Activated naive CD4-positive, alpha-beta T cell treated with anti-CD3 and anti-CD28 coated beads, Interleukin-2, amount 10 ng/mL, durations not matched to agents 7 days and 5 days (primary cell): Measurements from ENCODE around the gene VARS2.
A peak's percentile ranks its signal among the peaks of the same experiment; 100 is the strongest.

Source experiments
- CTCF ChIA-PET: fragments of 350-600 bp; sonication (Branson Sonifier 250); formaldehyde crosslinking; loops from one replicate; lab custom pipeline; 2021; ENCODE audit warnings: antibody characterized with exemption; lab: Charles Lee
- DNase-seq: peaks from one replicate; pipeline ENCODE4 v3.0.0-alpha.2; 2020
- H3K27ac Mint-ChIP-seq: one replicate; pipeline ENCODE4 v1.8.0; 2021; ENCODE audit warnings: mild to moderate bottlenecking, moderate library complexity, mixed read lengths
- H3K27me3 Mint-ChIP-seq: one replicate; pipeline ENCODE4 v1.8.0; 2021; ENCODE audit warnings: mild to moderate bottlenecking, mixed read lengths
- H3K36me3 Mint-ChIP-seq: one replicate; pipeline ENCODE4 v1.8.0; 2021; ENCODE audit warnings: mixed read lengths
- H3K4me1 Mint-ChIP-seq: one replicate; pipeline ENCODE4 v1.8.0; 2021; ENCODE audit warnings: mixed read lengths
- H3K4me3 Mint-ChIP-seq: one replicate; pipeline ENCODE4 v1.8.0; 2021; ENCODE audit warnings: mild to moderate bottlenecking, moderate library complexity, mixed read lengths
- H3K9me3 Mint-ChIP-seq: one replicate; pipeline ENCODE4 v1.8.0; 2021; ENCODE audit warnings: mixed read lengths

The VARS2 gene

DNA sequence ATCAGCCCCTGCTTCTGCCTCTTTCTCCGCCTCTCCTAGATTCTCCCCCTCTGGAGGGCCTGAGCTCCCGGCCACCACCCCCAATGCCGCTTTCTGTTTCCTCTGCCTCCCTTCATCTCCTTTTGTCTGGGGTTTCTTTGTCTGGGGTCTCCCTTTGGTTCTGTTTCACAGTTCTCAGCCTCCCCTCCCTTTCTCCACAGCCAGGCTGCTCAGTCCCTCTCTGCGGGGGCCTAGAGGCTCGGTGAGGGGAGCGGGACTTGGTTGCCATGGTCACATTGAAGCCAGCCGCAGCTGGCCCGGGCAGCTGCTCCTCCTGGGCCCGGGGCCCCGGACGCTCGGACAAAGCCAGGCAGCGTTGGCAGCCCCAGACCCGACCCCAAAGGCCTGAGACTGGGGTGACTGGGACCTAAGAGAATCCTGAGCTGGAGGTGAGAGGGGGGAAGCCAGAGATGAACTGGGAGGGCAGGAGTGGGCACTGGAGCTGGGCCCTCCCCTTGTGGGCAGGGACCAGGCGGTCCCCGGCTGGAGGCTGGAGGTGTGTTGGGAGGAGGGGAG lies 33.3 kb upstream of the VARS2 start:
- peaks cover 47% of the 10 kb centered on the region for H3K27me3 Mint-ChIP-seq
- H3K27ac Mint-ChIP-seq = no peak overlapping the region
- H3K36me3 Mint-ChIP-seq = no peaks in the 10 kb centered on the region
- H3K4me1 Mint-ChIP-seq = peaks cover 47% of the 10 kb centered on the region
- H3K9me3 Mint-ChIP-seq = no peaks in the 10 kb centered on the region
- no peak for DNase-seq
- CTCF ChIA-PET = interaction anchor here (1.0 to 11.6 kb wide), 3 partner anchors 49 to 150 kb away, joined by 3 to 174 read pairs (median 25); no protein-coding TSS in a partner anchor
- H3K4me3 Mint-ChIP-seq = no peak overlapping the region

DNA sequence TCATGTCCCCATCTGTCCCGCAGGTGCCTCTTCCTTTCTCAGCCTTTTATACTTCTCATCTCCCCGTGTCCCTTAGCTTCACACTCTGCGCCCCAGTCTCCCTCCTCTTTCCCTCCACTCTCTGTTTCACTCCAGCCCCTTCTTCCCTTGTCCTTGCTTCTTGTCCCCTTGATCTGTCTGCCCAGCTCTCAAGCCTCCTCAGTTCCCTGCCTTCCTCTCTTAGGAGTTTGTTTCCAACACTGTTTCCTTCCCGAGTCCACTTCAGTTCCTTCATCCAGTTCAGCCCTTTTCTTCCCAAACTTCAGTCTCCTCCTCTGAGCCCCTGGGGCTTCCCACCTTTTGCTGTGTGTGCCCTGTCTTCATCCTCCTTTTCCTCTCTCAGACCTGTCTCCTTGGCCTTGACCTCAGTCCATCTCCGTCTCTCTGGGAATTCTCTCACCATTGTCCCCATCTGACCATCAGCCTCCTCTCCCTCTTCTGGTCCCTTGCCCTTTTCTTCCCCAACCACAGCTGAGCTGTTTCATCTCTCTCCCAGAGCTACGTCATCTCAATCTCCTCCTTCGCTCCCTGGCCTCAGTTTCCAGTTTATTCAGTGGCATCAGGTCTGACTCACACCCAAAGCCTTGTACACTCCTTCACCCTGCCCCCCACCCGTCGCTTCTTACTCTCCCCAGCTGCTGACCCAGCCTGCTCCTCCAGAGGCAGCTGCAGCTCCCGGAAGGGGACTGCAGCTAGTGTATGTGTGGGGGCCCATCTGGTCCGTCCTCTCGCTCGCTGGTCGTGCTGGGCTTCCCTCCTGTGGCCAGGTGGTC lies 32.4 kb upstream of the VARS2 start:
- no peak overlapping the region for H3K27ac Mint-ChIP-seq
- no peaks in the 10 kb centered on the region for H3K9me3 Mint-ChIP-seq
- no peak overlapping the region for H3K4me3 Mint-ChIP-seq
- peaks cover 56% of the 10 kb centered on the region for H3K27me3 Mint-ChIP-seq
- DNase-seq = no peak
- no peaks in the 10 kb centered on the region for H3K36me3 Mint-ChIP-seq
- H3K4me1 Mint-ChIP-seq = peaks cover 50% of the 10 kb centered on the region
- CTCF ChIA-PET = interaction anchor here (1.0 to 11.6 kb wide), 3 partner anchors 50 to 151 kb away, joined by 3 to 174 read pairs (median 8); no protein-coding TSS in a partner anchor

DNA sequence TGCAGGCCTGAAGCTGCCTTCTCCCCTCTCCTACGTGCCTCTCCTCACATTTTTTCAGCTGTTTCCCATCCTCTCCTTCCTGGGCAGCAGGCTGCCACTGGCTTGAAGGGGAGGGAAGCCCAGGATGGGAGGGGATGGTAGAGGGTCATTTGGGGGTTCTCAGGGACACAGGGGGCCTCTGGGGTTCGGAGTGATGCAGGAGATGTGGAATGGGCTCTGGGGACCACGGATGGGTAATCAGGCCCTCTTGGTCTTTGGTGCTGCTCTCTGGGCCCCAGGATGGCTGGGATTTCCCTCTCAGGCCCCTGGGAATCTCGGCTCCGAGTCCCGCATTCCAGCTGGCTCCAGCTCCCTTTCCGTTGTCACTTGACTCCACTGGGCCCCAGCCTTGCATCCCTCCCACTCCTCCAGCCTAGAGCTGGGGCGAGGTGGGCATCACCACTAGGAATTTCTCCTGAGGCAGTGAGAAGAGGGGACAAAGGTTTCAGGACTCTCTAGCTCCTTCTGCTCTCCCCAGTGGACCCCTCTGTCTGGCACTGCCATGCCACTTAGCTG lies 31.8 kb upstream of the VARS2 start:
- no peak overlapping the region for H3K4me3 Mint-ChIP-seq
- peaks cover 60% of the 10 kb centered on the region for H3K27me3 Mint-ChIP-seq
- DNase-seq = no peak
- H3K36me3 Mint-ChIP-seq = no peaks in the 10 kb centered on the region
- CTCF ChIA-PET = interaction anchor here (0.9 to 11.6 kb wide), 4 partner anchors 32 to 198 kb away, joined by 3 to 174 read pairs (median 7); partner anchors contain the start of gene VARS2
- peaks cover 46% of the 10 kb centered on the region for H3K4me1 Mint-ChIP-seq
- H3K27ac Mint-ChIP-seq = no peak overlapping the region
- H3K9me3 Mint-ChIP-seq = no peaks in the 10 kb centered on the region

DNA sequence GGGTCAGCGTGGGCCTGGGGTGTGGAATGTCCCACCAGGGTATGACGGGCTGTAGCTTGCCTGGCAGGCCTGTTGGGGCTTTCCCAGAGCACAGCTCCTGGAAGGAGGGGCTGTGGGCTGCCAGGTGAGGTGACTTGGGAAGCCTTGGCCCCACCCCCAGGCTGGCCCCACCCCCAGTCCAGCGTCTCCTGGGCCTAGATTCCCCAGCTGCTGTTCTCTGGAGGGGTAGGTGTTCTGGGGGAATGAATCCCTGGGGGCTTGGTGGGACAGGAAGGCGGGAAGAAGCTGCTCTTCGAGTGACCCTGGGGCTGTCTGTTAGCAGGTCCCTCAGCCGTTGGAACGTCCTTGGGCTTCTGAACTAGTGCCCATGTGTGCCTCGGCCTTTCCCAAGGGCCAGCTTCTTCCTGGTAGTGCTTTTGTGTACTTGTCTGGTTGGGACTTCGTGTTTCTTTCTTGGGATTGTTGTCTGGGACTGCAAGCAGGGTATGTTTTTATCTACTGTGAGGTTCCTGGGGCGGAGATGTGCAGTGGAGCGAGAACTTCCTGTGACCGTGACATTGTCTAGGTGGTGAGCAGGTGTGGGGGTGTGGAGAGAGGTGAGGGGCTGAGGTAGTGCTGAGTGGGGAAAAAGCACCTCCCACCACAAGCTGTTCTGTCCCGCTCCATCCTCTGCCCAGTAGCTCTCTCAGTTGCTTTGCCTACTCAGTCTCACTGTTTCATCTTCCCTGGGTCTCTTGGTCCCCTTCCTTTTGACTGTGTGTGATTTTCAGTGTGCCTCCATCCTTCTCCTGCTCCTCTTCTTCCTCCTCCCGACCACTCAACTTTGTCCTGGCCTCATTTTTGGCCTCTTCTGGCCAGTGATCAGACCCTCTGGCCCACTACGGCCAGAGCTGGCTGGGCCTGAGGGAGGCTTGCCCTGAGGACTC lies 31.0 kb upstream of the VARS2 start:
- DNase-seq = no peak
- Mint-ChIP-seq H3K4me3 (peak overlapping the region; percentile 75), H3K9me3 (no peaks in the 10 kb centered on the region), H3K27ac (no peak overlapping the region), H3K4me1 (peaks cover 40% of the 10 kb centered on the region), H3K36me3 (no peaks in the 10 kb centered on the region), H3K27me3 (peaks cover 60% of the 10 kb centered on the region)
- CTCF ChIA-PET = interaction anchor here (0.9 to 11.6 kb wide), 4 partner anchors 31 to 197 kb away, joined by 3 to 174 read pairs (median 7); partner anchors contain the start of gene VARS2

DNA sequence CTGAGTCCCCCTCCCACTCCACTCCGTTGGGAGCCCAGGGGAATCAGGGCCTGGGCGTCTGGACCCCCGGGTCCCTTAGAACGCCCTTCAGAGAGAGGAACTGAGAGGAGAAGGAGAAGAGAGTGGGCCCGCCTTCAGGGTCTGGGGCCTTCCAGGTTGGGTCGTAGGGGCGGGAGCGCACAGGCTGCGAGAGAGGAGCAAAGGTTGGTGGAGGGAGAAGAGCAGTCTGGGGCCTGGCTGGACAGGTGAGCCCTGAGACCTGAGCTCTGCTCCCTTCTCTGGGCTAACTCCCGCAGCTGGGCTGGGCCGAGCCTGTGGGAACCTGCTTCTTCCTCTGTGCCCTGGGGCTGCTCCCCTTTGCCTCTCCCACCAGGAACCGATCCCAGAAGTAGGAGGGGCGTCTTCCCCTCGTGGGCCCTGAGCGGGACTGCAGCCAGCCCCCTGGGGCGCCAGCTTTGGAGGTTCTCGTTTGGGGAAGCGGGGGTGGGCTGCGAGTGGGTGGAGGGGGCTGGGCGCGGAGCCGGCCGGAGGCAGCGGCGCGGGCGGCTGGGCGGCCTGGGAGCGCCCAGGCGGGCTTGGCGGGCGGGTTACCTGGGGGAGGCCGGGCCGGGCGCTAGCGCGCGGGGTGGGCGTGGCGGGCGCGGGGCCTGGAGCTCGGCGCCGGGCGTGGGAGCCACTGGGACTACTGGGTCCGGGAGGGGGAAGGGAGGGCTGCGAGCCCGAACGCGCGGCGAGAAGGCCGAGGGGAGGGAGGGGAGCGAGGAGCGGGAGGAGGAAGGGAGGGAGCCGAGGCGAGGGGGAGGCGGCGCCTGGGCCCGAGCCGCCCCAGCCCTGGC lies 30.1 kb upstream of the VARS2 start, which contains the start of gene DDR1:
DDR1 (plus strand) TSS at position 835 of the 836 bp plus-strand sequence. CDS start 4,211 bp downstream, outside the sequence.
- H3K27me3 Mint-ChIP-seq = peaks cover 60% of the 10 kb centered on the region
- H3K4me1 Mint-ChIP-seq = peaks cover 35% of the 10 kb centered on the region
- DNase-seq = peak; percentile 69
- no peak within 1 kb of the TSS for H3K27ac Mint-ChIP-seq
- peak within 1 kb of the TSS; percentile 76 for H3K4me3 Mint-ChIP-seq
- CTCF ChIA-PET = interaction anchor here (1.4 to 11.6 kb wide), 4 partner anchors 30 to 196 kb away, joined by 3 to 174 read pairs (median 5); partner anchors contain the start of gene VARS2
- no peaks in the 10 kb centered on the region for H3K36me3 Mint-ChIP-seq
- H3K9me3 Mint-ChIP-seq = no peaks in the 10 kb centered on the region

DNA sequence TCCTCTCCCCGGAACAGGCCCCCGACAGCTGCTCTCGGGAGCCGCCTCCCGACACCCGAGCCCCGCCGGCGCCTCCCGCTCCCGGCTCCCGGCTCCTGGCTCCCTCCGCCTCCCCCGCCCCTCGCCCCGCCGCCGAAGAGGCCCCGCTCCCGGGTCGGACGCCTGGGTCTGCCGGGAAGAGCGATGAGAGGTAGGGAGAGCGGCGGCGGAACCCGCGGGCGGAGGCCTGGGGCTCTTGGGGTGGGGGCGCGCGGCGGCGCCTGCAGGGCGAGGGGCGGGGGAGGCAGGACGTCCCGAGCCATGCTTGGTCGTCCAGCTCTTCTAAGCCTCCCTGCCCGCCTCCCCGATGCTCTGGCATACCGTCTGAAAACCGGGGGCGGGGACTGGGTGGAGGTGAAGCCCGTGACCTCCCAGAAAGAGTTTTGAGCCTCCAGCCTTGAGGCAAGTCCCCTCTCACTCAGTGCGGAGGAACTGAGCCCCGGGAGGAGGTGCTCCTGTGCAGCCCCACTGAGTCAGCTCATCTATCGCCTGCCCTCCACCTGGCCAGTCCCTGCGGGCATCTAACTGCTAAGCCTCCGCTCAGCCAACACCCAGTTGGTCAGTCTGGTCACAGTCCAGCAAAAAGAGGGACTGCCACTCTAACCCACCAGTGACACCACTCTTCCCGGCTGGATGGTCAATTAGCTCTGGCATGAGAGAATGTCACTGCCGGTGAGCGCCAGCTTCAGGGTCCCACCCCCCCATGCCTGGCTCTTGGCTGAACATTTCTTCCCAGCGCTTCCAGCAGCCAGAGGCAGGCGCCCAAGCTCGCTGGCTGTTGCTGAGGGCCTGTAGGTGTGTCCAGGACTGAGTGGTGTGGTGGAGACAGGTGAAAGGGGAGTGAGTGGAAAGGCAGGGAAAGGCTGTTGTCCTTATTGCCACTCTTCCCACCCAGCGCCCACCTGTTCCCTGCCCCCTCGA lies 29.2 kb upstream of the VARS2 start:
- Mint-ChIP-seq H3K9me3 (no peaks in the 10 kb centered on the region), H3K4me3 (peak overlapping the region; percentile 76), H3K27ac (no peak overlapping the region), H3K36me3 (no peaks in the 10 kb centered on the region), H3K4me1 (peaks cover 31% of the 10 kb centered on the region), H3K27me3 (peaks cover 60% of the 10 kb centered on the region)
- DNase-seq = peak; percentile 60
- CTCF ChIA-PET = interaction anchor here (0.8 to 11.6 kb wide), 5 partner anchors 29 to 186 kb away, joined by 3 to 174 read pairs (median 3); partner anchors contain the start of gene VARS2

DNA sequence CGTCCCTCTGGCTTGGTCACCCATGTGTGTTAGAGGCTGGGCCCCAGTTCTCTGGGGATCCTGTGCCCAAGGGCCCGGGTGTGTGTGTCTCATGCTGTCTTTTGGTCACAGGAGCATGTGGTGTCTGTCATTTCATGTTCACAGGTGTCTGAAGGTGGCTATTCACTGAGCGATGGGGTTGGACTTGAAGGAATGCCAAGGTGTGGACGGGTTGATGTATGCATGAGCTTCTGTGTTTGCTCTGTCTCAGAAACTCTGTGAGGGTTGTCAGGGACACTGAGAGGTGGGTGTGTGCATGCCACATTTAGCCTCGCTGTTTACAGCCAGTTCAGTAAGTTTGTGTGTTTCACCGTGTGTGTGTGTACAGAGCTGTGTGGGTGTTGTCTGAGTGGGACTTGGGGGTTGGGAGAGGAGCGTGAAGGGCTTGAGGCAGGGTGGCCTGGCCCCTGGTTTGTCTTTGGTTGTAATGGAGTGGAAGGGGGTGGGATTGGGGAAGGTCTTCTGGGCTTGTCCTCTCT lies 28.5 kb upstream of the VARS2 start:
- H3K27ac Mint-ChIP-seq = no peak overlapping the region
- CTCF ChIA-PET = interaction anchor here (0.8 to 11.6 kb wide), 5 partner anchors 28 to 185 kb away, joined by 3 to 174 read pairs (median 3); partner anchors contain the start of gene VARS2
- peaks cover 31% of the 10 kb centered on the region for H3K4me1 Mint-ChIP-seq
- H3K4me3 Mint-ChIP-seq = peak overlapping the region; percentile 76
- H3K27me3 Mint-ChIP-seq = peaks cover 65% of the 10 kb centered on the region
- H3K9me3 Mint-ChIP-seq = no peaks in the 10 kb centered on the region
- H3K36me3 Mint-ChIP-seq = no peaks in the 10 kb centered on the region
- DNase-seq = no peak

DNA sequence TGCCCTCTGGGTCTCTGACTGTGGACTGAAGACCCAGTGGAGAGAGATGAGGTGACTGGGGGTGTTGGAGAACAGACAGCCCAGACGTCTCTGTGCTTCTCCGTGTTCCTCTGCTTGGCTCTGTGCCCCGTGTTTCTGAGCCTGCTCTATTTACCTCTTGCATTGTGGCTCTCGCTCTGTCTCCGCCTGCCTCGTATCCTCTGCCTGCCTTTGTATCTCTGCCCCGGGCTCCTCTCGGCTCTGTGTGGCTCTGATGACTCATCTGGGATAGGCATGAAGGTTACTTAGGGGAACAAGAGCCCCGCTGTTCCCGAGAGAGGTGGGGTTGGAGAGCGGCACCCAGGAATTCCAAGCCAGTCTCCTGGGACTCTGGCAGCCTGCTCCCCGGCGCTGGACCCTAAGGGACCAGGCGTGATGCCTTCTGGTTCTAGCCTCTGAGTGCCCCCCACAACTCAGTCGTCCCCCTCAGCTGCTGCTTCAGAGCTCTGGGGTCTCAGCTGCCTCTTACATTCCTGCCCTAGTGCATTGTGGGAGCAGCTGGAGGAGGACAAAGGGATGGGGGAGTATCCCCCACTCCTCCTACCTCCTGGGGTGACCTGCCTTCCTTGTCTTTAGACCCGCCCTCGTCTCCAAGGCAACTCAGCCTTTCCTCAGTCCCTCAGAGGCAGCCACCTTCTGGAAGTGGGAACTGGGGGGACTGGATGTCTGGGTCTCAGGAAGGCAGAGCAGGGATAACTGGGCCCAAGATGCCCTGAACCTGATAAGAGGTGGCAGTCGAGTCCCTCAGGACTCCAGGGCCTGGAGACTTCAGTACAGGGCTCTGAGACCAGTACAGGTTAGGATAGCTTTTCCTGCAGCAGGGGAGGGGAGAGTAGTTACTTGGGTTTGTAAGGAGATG lies 27.8 kb upstream of the VARS2 start:
- peak; percentile 35 for DNase-seq
- CTCF ChIA-PET = interaction anchor here (11.6 kb wide), 1 partner anchor 54 kb away, joined by 174 read pairs; no protein-coding TSS in a partner anchor
- H3K27me3 Mint-ChIP-seq = peaks cover 59% of the 10 kb centered on the region
- H3K4me1 Mint-ChIP-seq = peaks cover 31% of the 10 kb centered on the region
- H3K9me3 Mint-ChIP-seq = no peaks in the 10 kb centered on the region
- H3K4me3 Mint-ChIP-seq = peak overlapping the region; percentile 76
- H3K27ac Mint-ChIP-seq = no peak overlapping the region
- no peaks in the 10 kb centered on the region for H3K36me3 Mint-ChIP-seq

DNA sequence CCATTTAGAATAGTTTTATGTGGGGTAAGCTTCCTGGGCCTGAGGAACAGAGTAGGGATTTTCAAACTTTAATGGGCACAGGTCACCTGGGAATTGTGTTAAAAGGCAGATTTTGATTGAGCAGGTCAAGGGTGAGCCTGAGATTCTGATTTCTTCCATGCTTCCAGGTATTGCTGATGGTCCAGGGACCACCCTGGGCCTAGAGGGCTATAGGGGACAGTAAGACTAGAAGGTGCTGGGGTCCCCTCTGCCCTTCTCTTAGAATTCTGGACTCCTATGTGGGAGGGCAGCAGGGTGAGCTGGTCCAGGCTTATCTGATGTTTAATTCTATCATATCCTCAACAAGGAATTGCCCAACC lies 27.2 kb upstream of the VARS2 start:
- H3K27me3 Mint-ChIP-seq = peaks cover 53% of the 10 kb centered on the region
- no peak for DNase-seq
- CTCF ChIA-PET = no interaction called here
- H3K9me3 Mint-ChIP-seq = no peaks in the 10 kb centered on the region
- H3K27ac Mint-ChIP-seq = no peak overlapping the region
- peaks cover 31% of the 10 kb centered on the region for H3K4me1 Mint-ChIP-seq
- H3K4me3 Mint-ChIP-seq = no peak overlapping the region
- H3K36me3 Mint-ChIP-seq = no peaks in the 10 kb centered on the region

DNA sequence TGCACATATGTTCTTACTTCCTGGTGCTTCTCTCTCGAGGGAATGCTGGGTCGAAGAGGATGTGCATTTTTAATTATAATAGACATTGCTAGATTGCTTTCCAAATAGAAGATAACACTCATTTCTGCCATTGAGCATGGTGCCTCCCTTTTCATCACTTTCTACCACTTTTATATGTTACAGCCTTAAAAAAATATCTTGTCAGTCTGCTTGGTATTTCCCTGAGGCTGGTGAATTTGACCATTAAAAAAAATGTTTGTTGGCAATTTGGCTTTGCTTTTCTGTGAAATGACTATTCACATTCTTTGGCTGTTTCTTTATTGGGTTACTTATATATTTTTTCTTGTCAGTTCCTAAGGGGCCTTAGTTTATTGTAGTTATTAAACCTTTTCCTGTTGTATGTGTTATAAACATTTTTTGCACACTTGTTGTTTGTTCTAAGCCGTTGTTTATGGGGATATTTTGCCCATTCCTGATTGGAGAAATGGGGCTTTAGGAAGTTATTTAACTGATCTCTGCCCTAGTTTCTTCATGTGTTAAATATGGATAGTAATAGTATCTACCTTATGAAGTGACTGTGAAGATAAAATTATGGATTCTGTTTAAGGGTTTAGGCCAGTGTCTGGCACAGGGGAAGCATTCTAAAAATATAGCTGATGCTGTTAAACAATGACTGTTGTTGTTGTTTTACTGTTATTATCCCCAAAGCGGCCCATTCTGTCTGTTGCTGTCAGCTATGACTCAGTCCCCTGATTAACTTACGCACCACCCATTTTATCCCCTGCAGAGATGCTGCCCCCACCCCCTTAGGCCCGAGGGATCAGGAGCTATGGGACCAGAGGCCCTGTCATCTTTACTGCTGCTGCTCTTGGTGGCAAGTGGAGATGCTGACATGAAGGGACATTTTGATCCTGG lies 25.9 kb upstream of the VARS2 start:
- H3K36me3 Mint-ChIP-seq = no peaks in the 10 kb centered on the region
- H3K4me3 Mint-ChIP-seq = no peak overlapping the region
- H3K27ac Mint-ChIP-seq = no peak overlapping the region
- no peak for DNase-seq
- CTCF ChIA-PET = no interaction called here
- no peaks in the 10 kb centered on the region for H3K9me3 Mint-ChIP-seq
- H3K4me1 Mint-ChIP-seq = peaks cover 27% of the 10 kb centered on the region
- peaks cover 40% of the 10 kb centered on the region for H3K27me3 Mint-ChIP-seq
